Activated CD8-positive, alpha-beta T cell treated with anti-CD3 and anti-CD28 coated beads, Interleukin-2, amount 10 ng/mL, durations not matched to agents 7 days and 5 days (primary cell): ENCODE measurements around the gene PPAN. TPM values are rescaled to one million over a fixed set of nuclear protein-coding genes. Genes with fewer than 3 reads are reported as not detected.
A peak's percentile ranks its signal among the peaks of the same experiment; 100 is the strongest.

Source experiments
- ATAC-seq: fragments of 150-1000 bp; cut with Tn5 transposase; one replicate; pipeline ENCODE4 v1.10.0; 2021; ENCODE audit warnings: moderate library complexity
- CTCF ChIA-PET: fragments of 350-600 bp; sonication (Branson Sonifier 250); formaldehyde crosslinking; loops from one replicate; lab custom pipeline; 2021; ENCODE audit warnings: antibody characterized with exemption; lab: Charles Lee
- POLR2A ChIA-PET: fragments of 350-600 bp; sonication (Branson Sonifier 250); formaldehyde crosslinking; loops from one replicate; lab custom pipeline; 2021; ENCODE audit warnings: antibody characterized with exemption; lab: Charles Lee
- DNase-seq: peaks from one replicate; pipeline ENCODE4 v3.0.0-alpha.2; 2020
- H3K27ac Mint-ChIP-seq: one replicate; pipeline ENCODE4 v1.8.0; 2021; ENCODE audit warnings: mild to moderate bottlenecking, mixed read lengths
- H3K27me3 Mint-ChIP-seq: one replicate; pipeline ENCODE4 v1.8.0; 2021; ENCODE audit warnings: low read depth, mixed read lengths
- H3K36me3 Mint-ChIP-seq: one replicate; pipeline ENCODE4 v1.8.0; 2021; ENCODE audit warnings: low read depth, mixed read lengths
- H3K4me1 Mint-ChIP-seq: one replicate; pipeline ENCODE4 v1.8.0; 2021; ENCODE audit warnings: low read depth, mixed read lengths
- H3K4me3 Mint-ChIP-seq: one replicate; pipeline ENCODE4 v1.8.0; 2021; ENCODE audit warnings: mild to moderate bottlenecking, mixed read lengths
- H3K9me3 Mint-ChIP-seq: one replicate; pipeline ENCODE4 v1.8.0; 2022; ENCODE audit warnings: mixed read lengths; ENCODE audit not compliant: insufficient read depth
- total RNA-seq, 2 experiments: library from RNA; stranded (reverse); gene quantifications; one replicate each; pipeline ENCODE4 v1.2.3, GENCODE V29; 2021

The PPAN gene
- total RNA-seq, 2 experiments from 2014 or later: 107 to 121 TPM

DNA sequence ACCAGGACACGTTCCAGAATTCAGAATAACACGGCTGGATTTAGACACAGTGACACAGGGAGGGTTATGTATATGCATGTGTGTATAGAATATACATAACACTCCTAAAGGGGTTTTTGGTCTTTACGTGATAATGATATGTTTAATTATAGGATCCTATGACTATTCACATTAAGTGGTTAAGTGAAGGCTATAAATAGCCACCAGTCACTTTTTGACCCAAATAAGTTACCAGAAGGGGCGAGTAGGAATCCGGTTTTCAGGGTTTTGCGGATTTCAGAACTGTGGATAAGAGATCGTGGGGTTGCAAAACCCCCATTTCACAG, 10.6 kb upstream of the PPAN start:
- DNase-seq (no peak), ATAC-seq (no peak)
- ChIA-PET CTCF (interaction anchor here (0.7 to 6.2 kb wide), 7 partner anchors 14 to 175 kb away, joined by 3 to 135 read pairs (median 4); partner anchors contain the start of genes ICAM1, P2RY11 and PPAN), POLR2A (interaction anchor here (0.5 to 3.5 kb wide), 7 partner anchors 10 to 269 kb away, joined by 4 to 29 read pairs (median 6); partner anchors contain the start of genes P2RY11 and PPAN)
- Mint-ChIP-seq H3K27ac (peak overlapping the region; percentile 14), H3K4me3 (peak overlapping the region; percentile 50), H3K27me3 (no peaks in the 10 kb centered on the region), H3K4me1 (peaks cover 42% of the 10 kb centered on the region), H3K9me3 (no peaks in the 10 kb centered on the region), H3K36me3 (peaks cover 37% of the 10 kb centered on the region)

DNA sequence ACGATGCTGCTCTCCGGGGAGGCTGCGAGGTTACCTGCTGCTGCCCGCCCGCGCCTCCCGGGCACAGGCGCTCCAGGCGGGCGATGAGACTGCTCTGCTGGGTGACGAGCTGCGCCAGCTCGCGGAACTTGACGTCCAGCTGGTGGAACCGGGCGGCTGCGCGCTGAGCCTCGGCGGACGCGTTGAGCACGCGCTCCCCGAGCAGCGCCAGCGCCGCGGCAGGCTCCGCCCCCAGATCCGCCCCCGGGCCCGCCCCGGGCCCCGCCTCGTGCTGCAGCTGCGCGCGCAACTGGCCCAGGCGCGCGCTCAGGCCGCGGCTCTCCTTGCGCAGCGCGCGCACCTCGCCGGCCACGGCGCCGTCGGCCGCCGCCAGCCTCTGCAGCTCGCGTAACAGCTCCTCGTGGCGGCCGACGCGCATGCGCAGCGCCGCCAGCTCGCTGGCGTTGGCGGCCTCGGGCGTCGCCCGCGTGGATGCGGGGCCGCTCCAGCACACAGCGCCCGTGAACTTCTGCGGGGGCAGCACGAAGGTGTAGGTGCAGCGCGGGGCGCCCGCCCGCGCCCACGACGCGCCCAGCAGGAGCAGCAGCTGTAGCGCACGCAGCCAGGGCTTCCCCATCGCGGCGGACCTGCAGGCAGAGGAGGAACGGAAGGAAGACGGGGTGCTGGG, 10.1 kb upstream of the PPAN start:
- DNase-seq (peak; percentile 90), ATAC-seq (peak; percentile 96)
- no peaks in the 10 kb centered on the region for H3K27me3 Mint-ChIP-seq
- H3K4me1 Mint-ChIP-seq: peaks cover 43% of the 10 kb centered on the region
- ChIA-PET CTCF (interaction anchor here (0.7 to 6.2 kb wide), 8 partner anchors 13 to 175 kb away, joined by 3 to 135 read pairs (median 4); partner anchors contain the start of genes ICAM1, P2RY11 and PPAN), POLR2A (interaction anchor here (0.5 to 3.5 kb wide), 9 partner anchors 9 to 269 kb away, joined by 3 to 29 read pairs (median 5); partner anchors contain the start of genes P2RY11, PPAN and SHFL)
- H3K9me3 Mint-ChIP-seq: no peaks in the 10 kb centered on the region
- H3K27ac Mint-ChIP-seq: peak overlapping the region; percentile 72
- peak overlapping the region; percentile 54 for H3K4me3 Mint-ChIP-seq
- H3K36me3 Mint-ChIP-seq: peaks cover 33% of the 10 kb centered on the region

DNA sequence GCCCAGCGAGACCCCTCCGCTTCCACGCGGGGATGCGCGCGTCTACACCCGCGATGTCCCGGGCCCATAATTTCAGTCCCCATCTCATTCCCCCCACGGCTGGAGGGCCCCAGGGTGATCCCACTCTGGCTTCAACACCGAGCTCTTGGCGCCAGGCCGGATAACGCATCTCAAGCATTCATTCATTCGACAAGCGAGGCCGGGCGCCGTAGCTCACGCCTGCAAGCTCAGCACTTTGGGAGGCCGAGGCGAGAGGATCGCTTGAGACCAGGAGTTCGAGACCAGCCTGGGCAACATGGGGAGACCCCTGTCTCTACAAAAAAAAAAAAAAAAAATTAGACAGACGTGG, 9.6 kb upstream of the PPAN start:
- Mint-ChIP-seq H3K27me3 (no peaks in the 10 kb centered on the region), H3K36me3 (peaks cover 29% of the 10 kb centered on the region), H3K4me1 (peaks cover 45% of the 10 kb centered on the region), H3K4me3 (peak overlapping the region; percentile 54), H3K27ac (peak overlapping the region; percentile 72), H3K9me3 (no peaks in the 10 kb centered on the region)
- POLR2A ChIA-PET: interaction anchor here (0.8 to 3.5 kb wide), 8 partner anchors 9 to 270 kb away, joined by 3 to 29 read pairs (median 6); partner anchors contain the start of genes P2RY11, PPAN and SHFL
- DNase-seq (no peak), ATAC-seq (no peak)
- CTCF ChIA-PET: interaction anchor here (1.0 to 6.2 kb wide), 5 partner anchors 13 to 174 kb away, joined by 3 to 135 read pairs (median 5); partner anchors contain the start of genes ICAM1, P2RY11 and PPAN

DNA sequence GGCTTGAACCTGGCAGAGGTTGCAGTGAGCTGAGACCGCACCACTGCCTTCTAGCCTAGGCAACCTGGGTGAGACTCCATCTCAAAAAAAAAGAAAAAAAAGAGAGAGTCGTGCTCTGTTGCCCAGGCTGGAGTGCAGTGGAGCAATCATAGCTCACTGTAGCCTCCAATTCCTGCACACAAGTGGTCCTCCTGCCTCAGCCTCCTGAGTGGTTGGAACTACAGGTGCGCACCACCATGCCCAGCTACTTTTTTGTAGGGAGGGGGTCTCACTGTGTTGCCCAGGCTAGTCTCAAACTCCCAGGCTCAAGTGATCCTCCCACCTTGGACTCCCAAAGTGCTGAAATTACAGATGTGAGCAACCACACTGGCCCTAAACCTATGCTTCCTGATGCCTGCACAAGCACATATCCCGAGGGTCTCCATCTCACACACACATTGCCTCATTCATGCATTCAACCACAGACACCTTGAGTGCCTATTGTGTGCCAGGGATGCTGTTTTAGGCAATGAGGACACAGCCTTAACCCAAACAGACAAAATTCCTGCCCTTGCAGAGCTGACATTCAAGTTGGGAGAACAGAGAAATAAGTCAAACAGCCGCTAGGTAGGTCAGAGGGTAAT, 5.9 kb upstream of the PPAN start:
- no peak overlapping the region for H3K4me3 Mint-ChIP-seq
- H3K9me3 Mint-ChIP-seq: no peaks in the 10 kb centered on the region
- H3K27me3 Mint-ChIP-seq: no peaks in the 10 kb centered on the region
- H3K4me1 Mint-ChIP-seq: peaks cover 64% of the 10 kb centered on the region
- POLR2A ChIA-PET: interaction anchor here (0.6 to 9.4 kb wide), 2 partner anchors 16 to 41 kb away, joined by 3 to 92 read pairs; partner anchors contain the start of gene EIF3G
- DNase-seq: no peak
- H3K27ac Mint-ChIP-seq: peak overlapping the region; percentile 57
- CTCF ChIA-PET: interaction anchor here (0.8 to 6.2 kb wide), 4 partner anchors 9 to 150 kb away, joined by 3 to 135 read pairs (median 7); partner anchors contain the start of genes P2RY11 and PPAN
- H3K36me3 Mint-ChIP-seq: no peaks in the 10 kb centered on the region
- ATAC-seq: no peak

DNA sequence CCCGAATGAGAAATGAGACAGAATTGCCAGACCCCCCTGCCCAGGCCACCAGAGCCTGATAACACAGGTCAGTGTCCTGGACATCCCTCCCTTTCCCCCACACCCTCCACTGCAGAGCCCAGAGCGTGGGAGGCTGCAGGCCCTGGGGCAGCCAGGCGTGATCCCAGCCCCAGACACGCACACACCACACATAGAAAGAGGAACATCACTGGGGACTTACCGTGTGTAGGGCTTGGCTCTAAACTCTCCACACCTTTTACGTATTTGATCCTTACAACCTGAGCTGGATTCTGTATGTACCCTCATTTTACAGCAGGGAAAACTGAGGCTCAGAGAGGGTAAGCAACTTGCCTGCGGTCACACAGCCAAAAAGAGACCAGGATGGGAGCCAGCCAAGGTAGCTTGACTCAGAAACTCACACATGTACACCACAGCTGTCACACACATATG, 3.4 kb upstream of the PPAN start:
- no peak for ATAC-seq
- ChIA-PET CTCF (interaction anchor here (2.0 to 3.4 kb wide), 2 partner anchors 10 to 172 kb away, joined by 5 to 17 read pairs; no protein-coding TSS in a partner anchor), POLR2A (interaction anchor here (0.9 to 9.4 kb wide), 3 partner anchors 13 to 186 kb away, joined by 3 to 92 read pairs (median 4); partner anchors contain the start of gene EIF3G)
- Mint-ChIP-seq H3K4me1 (peaks cover 72% of the 10 kb centered on the region), H3K27ac (peak overlapping the region; percentile 98), H3K36me3 (peaks cover 14% of the 10 kb centered on the region), H3K9me3 (no peaks in the 10 kb centered on the region), H3K4me3 (peak overlapping the region; percentile 76), H3K27me3 (no peaks in the 10 kb centered on the region)
- no peak for DNase-seq

DNA sequence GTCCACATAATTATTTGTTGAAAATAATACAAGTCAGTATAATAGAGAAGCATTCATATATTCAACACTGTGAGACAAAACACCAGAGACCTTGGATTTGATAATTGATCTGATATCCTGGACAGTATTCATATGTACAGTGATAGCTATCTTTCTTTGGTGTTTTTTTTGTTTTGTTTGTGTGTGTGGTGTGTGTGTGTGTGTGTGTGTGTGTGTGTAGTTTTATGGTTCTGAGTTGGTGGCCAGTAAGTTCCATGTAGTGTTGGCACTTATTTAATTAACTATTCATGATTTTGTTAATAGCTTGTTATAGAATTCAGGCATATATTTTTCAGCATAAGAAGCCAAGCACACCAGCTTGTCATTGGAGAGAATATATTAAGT, 2.0 kb upstream of the PPAN start:
- Mint-ChIP-seq H3K27ac (peak overlapping the region; percentile 96), H3K9me3 (no peaks in the 10 kb centered on the region), H3K4me1 (peaks cover 71% of the 10 kb centered on the region), H3K36me3 (peaks cover 23% of the 10 kb centered on the region), H3K27me3 (no peaks in the 10 kb centered on the region), H3K4me3 (peak overlapping the region; percentile 51)
- ChIA-PET POLR2A (interaction anchor here (0.6 to 9.4 kb wide), 7 partner anchors 7 to 1478 kb away, joined by 3 to 92 read pairs (median 4); partner anchors contain the start of gene EIF3G), CTCF (interaction anchor here (0.6 to 11.3 kb wide), 10 partner anchors 6 to 468 kb away, joined by 3 to 135 read pairs (median 3); no protein-coding TSS in a partner anchor)
- no peak for DNase-seq
- ATAC-seq: no peak

DNA sequence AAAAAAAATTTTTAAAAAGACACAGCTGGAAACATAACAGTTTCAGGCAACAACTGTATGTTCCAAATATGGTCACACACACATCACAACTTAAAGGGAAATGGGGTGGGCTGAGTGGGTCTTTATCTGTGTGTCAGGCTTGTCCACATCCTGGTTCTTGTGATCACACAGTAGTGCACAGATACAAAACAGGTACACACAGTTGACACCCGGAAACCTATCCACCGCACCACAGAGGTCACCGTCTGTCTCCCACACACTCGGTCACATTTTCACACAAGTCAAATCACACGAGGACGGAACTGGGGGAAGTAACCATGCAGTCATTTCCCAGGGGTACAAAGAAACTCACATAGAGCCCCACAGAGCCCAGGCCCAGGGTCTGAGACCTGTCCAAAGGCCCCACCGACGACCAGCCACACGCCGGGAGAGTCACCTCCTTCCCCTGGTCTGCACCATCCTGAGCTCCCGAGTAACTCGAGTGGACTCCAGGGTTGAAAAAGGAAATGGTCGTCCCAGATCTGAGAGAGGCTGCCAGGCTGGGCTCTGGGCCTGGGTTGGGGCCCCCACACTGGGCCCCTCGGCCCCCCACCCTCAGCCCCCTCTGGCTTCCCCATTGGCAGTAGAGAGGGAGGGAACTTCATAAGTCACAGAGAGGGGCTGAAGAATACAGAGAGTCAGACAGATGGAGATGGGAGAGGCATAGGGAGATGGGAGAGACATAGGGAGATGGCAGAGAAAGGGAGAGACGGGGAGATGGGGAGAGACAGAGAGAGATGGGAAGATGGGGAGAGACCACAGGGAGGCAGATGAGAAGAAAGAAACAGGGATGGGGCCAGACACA, 1.3 kb upstream of the PPAN start:
- peaks cover 73% of the 10 kb centered on the region for H3K4me1 Mint-ChIP-seq
- peak; percentile 95 for DNase-seq
- peak; percentile 67 for ATAC-seq
- peak overlapping the region; percentile 96 for H3K27ac Mint-ChIP-seq
- H3K36me3 Mint-ChIP-seq: peaks cover 31% of the 10 kb centered on the region
- CTCF ChIA-PET: interaction anchor here (0.7 to 11.3 kb wide), 9 partner anchors 6 to 319 kb away, joined by 3 to 135 read pairs (median 3); no protein-coding TSS in a partner anchor
- peak overlapping the region; percentile 84 for H3K4me3 Mint-ChIP-seq
- POLR2A ChIA-PET: interaction anchor here (0.6 to 9.4 kb wide), 7 partner anchors 8 to 281 kb away, joined by 3 to 92 read pairs (median 4); partner anchors contain the start of gene EIF3G
- no peaks in the 10 kb centered on the region for H3K27me3 Mint-ChIP-seq
- H3K9me3 Mint-ChIP-seq: no peaks in the 10 kb centered on the region

DNA sequence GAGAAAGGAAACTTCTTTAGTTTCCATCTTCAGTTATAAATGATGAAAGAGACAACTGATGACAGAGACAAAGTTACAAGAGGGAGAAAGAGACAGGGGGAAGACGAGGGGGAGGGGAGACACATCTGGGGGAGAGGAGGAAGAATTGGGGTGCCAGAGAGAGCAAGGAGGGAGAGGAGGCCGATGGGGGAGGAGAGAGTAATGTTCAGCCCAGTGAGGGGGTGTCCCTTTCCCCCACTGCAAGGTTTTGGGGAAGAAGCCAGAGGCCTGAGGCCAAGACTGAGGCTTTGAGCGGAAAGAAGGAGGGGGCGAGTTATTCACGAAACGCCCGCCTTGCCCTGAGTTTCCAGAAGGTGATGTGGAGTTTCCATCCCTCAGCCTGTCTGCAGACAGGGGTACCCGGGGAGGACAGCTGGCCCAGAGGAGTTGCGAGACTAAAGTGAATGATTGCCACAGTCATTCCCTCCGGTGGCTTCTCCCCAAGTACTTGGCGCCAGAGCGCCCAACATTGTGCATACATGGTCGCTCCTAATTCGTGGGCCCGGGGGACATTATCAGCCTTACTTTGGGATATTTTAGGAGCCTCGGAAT, 558 bp upstream of the PPAN start:
- peaks cover 36% of the 10 kb centered on the region for H3K36me3 Mint-ChIP-seq
- no peaks in the 10 kb centered on the region for H3K9me3 Mint-ChIP-seq
- ChIA-PET CTCF (interaction anchor here (0.8 to 11.3 kb wide), 5 partner anchors 7 to 318 kb away, joined by 3 to 135 read pairs (median 4); partner anchors contain the start of gene EIF3G), POLR2A (interaction anchor here (0.6 to 9.4 kb wide), 4 partner anchors 9 to 89 kb away, joined by 3 to 92 read pairs (median 16); partner anchors contain the start of gene EIF3G)
- peaks cover 76% of the 10 kb centered on the region for H3K4me1 Mint-ChIP-seq
- peak; percentile 31 for ATAC-seq
- no peaks in the 10 kb centered on the region for H3K27me3 Mint-ChIP-seq
- H3K4me3 Mint-ChIP-seq: peak overlapping the region; percentile 84
- DNase-seq: peak; percentile 82
- peak overlapping the region; percentile 96 for H3K27ac Mint-ChIP-seq

DNA sequence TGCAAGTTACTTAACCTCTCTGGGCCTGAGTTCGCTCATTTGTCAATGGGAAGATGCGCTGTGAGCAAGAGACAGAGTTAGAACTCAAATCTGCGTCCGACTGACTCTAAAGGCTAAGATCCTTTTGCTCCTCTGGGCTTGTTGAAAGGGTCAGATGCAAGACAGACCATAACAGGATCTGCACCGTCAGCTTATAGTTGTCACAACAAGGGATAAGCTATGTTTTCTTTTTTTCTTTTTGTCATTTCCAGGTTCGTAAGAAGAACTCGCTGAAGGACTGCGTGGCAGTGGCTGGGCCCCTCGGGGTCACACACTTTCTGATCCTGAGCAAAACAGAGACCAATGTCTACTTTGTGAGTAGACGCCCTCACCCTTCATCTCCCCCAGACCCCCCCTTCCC, 1.1 kb downstream of the PPAN start:
- no peak for ATAC-seq
- DNase-seq: no peak
- ChIA-PET POLR2A (interaction anchor here (0.6 to 9.4 kb wide), 4 partner anchors 9 to 491 kb away, joined by 4 to 92 read pairs (median 5); partner anchors contain the start of gene EIF3G), CTCF (interaction anchor here (1.3 to 11.3 kb wide), 4 partner anchors 9 to 152 kb away, joined by 3 to 135 read pairs (median 7); partner anchors contain the start of gene EIF3G)
- no peaks in the 10 kb centered on the region for H3K27me3 Mint-ChIP-seq
- H3K4me1 Mint-ChIP-seq: peaks cover 81% of the 10 kb centered on the region
- no peaks in the 10 kb centered on the region for H3K9me3 Mint-ChIP-seq
- peak overlapping the region; percentile 96 for H3K27ac Mint-ChIP-seq
- peaks cover 48% of the 10 kb centered on the region for H3K36me3 Mint-ChIP-seq
- H3K4me3 Mint-ChIP-seq: peak overlapping the region; percentile 84

DNA sequence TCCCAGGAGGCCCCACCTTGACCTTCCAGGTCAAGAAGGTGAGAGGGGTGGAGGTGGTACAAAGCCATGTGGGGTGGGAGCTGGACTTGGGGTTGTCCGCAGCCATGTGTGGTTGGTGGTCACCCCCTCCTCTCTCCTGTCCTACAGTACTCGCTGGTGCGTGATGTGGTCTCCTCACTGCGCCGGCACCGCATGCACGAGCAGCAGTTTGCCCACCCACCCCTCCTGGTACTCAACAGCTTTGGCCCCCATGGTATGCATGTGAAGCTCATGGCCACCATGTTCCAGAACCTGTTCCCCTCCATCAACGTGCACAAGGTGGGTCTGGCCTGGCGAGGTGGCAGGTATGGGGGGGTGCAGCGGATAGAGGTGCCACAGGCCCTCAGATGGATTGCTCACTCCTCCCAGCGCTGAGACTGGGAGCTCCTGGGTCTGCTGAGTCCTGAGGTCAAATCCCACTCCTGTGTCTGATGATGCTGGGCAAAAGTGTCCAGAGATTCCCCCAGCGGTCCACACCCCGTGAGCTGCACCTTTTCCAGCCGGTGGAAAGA, 1.7 kb downstream of the PPAN start:
- no peaks in the 10 kb centered on the region for H3K9me3 Mint-ChIP-seq
- ChIA-PET POLR2A (interaction anchor here (0.6 to 9.4 kb wide), 5 partner anchors 9 to 492 kb away, joined by 4 to 92 read pairs (median 4); partner anchors contain the start of gene EIF3G), CTCF (interaction anchor here (0.9 to 11.3 kb wide), 5 partner anchors 9 to 151 kb away, joined by 3 to 135 read pairs (median 5); partner anchors contain the start of gene EIF3G)
- H3K27me3 Mint-ChIP-seq: no peaks in the 10 kb centered on the region
- peaks cover 54% of the 10 kb centered on the region for H3K36me3 Mint-ChIP-seq
- peak overlapping the region; percentile 84 for H3K4me3 Mint-ChIP-seq
- no peak for ATAC-seq
- no peak for DNase-seq
- peaks cover 81% of the 10 kb centered on the region for H3K4me1 Mint-ChIP-seq
- H3K27ac Mint-ChIP-seq: peak overlapping the region; percentile 96
